Retinal pigment epithelial cell (primary cell): ENCODE measurements around the gene TMTC1.

Source experiments
- DNase-seq: peaks from one replicate; pipeline ENCODE4 v3.0.0-alpha.2; 2010; ENCODE audit warnings: low read depth
- H3K4me3 ChIP-seq: 2 replicates; pipeline ENCODE4 v1.5.1; 2011; ENCODE audit warnings: mild to moderate bottlenecking, low read length, control low read depth, moderate library complexity
- TF ChIP-seq, protein P1 (sequence below): conservative IDR thresholded peaks from 2 replicates; pipeline ENCODE4 v1.5.1; 2011; ENCODE audit warnings: low read depth, low read length, control low read depth, inconsistent platforms

Gene TMTC1

DNA sequence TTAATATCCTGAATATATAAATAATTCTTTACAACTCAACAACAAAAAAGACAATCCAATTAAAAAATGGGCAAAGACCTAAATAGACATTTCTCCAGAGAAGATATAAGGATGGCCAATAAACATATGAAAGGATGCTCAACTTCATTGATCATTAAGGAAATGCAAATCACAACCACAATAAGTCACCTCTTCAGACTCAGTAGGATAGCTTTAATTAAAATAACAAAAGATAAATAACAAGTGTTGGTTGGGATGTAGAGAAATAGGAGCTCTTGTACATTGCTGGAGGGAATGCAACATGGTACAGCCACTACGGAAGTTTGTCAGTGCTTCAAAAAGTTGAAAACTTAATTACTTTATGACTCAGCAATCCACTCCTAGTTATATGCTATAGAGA, 156.5 kb downstream of the TMTC1 start:
- no peak for DNase-seq
- H3K4me3 ChIP-seq, result no peak overlapping the region
- TF ChIP-seq, protein P1, sequence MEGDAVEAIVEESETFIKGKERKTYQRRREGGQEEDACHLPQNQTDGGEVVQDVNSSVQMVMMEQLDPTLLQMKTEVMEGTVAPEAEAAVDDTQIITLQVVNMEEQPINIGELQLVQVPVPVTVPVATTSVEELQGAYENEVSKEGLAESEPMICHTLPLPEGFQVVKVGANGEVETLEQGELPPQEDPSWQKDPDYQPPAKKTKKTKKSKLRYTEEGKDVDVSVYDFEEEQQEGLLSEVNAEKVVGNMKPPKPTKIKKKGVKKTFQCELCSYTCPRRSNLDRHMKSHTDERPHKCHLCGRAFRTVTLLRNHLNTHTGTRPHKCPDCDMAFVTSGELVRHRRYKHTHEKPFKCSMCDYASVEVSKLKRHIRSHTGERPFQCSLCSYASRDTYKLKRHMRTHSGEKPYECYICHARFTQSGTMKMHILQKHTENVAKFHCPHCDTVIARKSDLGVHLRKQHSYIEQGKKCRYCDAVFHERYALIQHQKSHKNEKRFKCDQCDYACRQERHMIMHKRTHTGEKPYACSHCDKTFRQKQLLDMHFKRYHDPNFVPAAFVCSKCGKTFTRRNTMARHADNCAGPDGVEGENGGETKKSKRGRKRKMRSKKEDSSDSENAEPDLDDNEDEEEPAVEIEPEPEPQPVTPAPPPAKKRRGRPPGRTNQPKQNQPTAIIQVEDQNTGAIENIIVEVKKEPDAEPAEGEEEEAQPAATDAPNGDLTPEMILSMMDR, result no peak

DNA sequence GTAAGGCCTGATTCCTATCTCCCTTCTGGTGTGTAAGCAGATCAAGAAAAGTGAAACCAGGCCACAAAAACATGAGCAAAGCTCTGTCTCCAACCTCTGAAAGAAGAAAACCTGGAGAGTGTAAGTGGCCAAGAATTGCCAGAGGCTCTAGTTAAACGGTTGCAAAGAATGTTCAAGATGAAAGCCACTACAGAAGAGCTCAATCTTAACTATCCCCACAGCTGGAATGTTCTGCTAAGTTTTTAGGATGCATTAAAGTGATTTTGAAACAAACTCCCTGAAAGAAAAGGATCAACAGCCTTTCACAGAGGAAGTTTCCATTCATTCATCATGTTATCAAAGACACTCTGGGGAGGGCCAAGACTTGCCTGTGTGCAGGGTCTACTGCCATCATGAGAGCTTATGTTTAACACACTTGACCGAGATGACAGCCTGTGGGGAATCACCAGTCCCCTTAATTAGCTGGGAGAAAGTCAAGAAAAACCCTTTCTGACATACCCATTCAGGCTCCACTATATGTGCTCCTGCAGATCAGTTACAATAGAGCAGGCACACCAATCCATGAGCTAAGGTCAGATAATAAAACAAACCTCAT, 158.3 kb downstream of the TMTC1 start:
- no peak overlapping the region for H3K4me3 ChIP-seq
- DNase-seq, result no peak
- TF ChIP-seq, protein P1, result no peak

DNA sequence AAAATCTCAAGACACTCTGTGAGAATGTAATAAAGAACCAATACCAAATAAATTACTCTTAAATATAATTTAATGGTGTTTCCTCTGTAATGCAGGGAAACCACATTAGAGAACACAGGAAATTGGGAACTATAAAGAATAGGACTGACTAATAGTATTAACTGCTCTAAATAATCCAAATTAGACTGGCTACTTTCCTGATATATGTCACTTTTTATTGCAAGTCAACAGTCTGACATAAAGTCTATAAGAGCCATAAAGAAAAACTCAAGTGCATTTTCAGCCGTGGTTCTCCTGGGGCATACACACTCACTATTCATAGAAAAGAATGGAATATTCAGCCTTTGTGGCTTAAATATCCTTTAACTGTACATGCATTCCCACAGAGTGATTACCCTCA, 161.5 kb downstream of the TMTC1 start:
- DNase-seq, result no peak
- H3K4me3 ChIP-seq, result no peak overlapping the region
- TF ChIP-seq, protein P1, result no peak

DNA sequence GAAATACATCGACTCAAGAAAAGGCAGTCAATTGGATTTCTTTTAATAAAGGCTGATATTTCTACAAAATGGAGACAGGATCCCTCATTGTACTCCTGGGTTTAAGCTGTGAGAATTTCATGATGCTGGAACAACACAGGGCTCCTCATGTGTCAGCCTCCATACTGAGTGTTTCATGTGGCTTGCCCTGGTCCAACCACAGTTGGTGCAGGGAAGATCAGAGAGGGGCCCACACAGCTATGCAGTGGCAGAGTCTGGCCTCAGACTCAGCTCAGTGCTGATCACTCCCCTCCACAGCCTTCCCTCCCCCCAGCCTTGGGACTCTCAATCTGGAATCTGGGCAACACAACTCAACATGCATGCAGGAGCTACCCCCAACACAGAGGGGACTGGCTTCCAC, 163.7 kb downstream of the TMTC1 start:
- DNase-seq, result no peak
- TF ChIP-seq, protein P1, result no peak
- no peak overlapping the region for H3K4me3 ChIP-seq

DNA sequence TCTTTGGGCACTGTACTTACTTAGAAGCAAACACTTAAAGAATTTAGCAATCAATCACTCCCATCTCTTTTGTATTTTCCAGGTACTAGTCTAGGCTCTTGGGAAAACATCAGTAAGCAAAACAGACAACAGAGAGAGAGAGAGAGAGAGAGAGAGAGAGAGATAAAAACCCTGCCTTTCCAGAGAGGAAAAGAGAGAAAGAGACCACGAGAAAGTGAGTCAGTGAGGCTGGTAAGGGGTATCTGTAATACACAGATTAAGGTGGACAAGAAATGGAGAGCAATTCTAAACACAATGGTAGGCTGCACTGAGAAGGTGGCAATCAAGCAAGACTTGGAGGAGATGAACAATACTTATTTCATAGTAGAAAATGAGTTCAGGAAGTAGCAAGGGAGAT, 166.3 kb downstream of the TMTC1 start:
- TF ChIP-seq, protein P1, result no peak
- H3K4me3 ChIP-seq, result no peak overlapping the region
- DNase-seq, result no peak

DNA sequence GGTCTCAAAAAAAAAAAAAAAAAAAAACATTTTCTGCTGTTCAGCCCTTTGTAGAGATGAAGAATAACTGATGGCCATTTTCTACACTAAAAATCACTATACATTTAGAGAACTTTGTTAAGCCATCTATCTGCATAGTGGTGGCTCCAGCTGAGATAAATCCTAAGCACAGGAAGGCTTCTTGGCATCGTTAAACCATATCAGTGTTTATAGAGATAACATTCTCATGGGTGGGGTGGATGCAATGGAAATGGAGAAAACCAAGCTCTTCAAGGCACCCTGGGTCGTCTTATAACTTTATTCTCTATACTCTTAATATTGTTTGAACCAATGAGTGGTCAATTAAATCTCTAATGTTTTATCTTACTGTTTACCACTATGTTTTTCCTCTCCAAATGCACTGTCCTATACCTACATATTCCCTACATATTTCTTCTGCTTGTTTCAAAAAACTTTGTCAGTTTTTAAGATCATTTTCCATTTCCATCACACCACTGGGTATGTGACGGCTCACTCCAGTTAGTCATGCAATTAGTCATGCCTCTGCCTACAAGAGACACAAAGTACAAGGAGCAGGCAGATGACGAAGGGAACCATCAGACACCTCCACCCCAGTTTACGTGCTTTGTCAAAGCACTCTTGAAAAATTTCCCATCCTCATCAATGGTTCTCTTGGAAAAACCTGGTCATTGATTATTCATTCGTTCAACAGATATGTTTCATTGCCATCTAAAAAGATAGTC, 166.9 kb downstream of the TMTC1 start:
- TF ChIP-seq, protein P1, result no peak
- DNase-seq, result peak; percentile 75

DNA sequence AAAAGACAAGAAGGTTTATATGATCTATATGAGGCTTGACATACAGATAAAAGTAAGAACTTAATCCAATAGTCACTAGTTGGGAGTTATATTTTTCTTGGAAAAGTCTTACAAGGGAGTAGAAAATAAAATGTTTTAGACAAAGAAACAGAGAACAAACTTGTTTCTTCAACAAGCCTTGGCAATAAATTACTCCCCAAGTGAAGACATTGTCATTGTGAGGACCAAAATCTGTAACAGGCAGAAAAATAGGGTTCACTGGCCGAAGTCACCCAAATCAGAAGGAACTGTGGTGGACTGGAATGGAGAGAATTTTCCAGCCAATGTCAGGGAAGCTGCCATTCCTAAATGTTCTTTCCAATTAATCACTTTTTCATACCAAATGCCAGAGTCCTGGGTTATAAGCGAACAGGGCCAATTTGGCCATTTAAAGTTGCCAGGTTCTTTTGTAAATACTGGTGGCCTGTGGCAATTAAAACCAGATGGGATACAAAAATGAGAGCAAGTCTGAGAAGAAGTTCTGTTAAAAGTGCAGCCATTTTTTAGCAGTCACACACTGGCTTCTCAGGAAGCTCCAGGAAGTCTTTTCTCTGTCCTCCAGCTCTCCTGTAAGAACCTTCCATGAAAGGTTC, 168.9 kb downstream of the TMTC1 start:
- TF ChIP-seq, protein P1, result no peak
- no peak for DNase-seq
- H3K4me3 ChIP-seq, result no peak overlapping the region

More for the DNA sequence above, 166.9 kb downstream of the TMTC1 start:
- no peak overlapping the region for H3K4me3 ChIP-seq
